Anterior cingulate cortex (tissue), 58 donors: ENCODE measurements around the gene PEX5L.
"Not testable (repeated sequence)": the region's sequence is repeated elsewhere in the genome, so short reads cannot be mapped to it uniquely, and the experiment has no call there.

Experiments used
- DNase-seq, 58 donors: peaks; one replicate each; lab custom pipeline; 2025; lab: John Stamatoyannopoulos, UW

PEX5L gene

GRCh38 chr3:179797192-179797591 is 239.5 kb downstream of the PEX5L start:
- no peak for DNase-seq

GRCh38 chr3:179796421-179796820 is 240.3 kb downstream of the PEX5L start:
- no peak for DNase-seq

GRCh38 chr3:179794355-179794754 is 242.4 kb downstream of the PEX5L start:
- DNase-seq = no peak

- DNase-seq = no peak
These were observed 244.9 kb downstream of the PEX5L start for GRCh38 chr3:179791793-179792192.

GRCh38 chr3:179788996-179789395 is 247.7 kb downstream of the PEX5L start:
- no peak for DNase-seq

- DNase-seq = not testable (repeated sequence)
These were observed 253.9 kb downstream of the PEX5L start for GRCh38 chr3:179782841-179783240.

GRCh38 chr3:179775416-179776122 is 261.2 kb downstream of the PEX5L start:
- no peak for DNase-seq

- DNase-seq = no peak
These were observed 264.4 kb downstream of the PEX5L start for GRCh38 chr3:179772297-179772696.

GRCh38 chr3:179771797-179772196 is 264.9 kb downstream of the PEX5L start:
- no peak for DNase-seq

GRCh38 chr3:179769411-179770247 is 267.1 kb downstream of the PEX5L start:
- DNase-seq = no peak

- DNase-seq = peak in 33 of 58 donors; percentile 1 to 51 (median 9)
These were observed 268.7 kb downstream of the PEX5L start for GRCh38 chr3:179768080-179768479.

- DNase-seq = no peak
These were observed 270.2 kb downstream of the PEX5L start for GRCh38 chr3:179766416-179767133.

- DNase-seq = no peak
These were observed 271.3 kb downstream of the PEX5L start for GRCh38 chr3:179765396-179765795.

GRCh38 chr3:179760944-179761343 is 275.8 kb downstream of the PEX5L start:
- peak in 1 of 58 donors; percentile 1 for DNase-seq

- peak in 5 of 58 donors; percentile 1 to 21 (median 6) for DNase-seq
These were observed 285.9 kb downstream of the PEX5L start for GRCh38 chr3:179750720-179751328.

- DNase-seq = no peak
These were observed 291.0 kb downstream of the PEX5L start for GRCh38 chr3:179745716-179746115.

GRCh38 chr3:179745079-179745478 is 291.7 kb downstream of the PEX5L start:
- no peak for DNase-seq
